ENCODE data around the gene PRKN.

DNA sequence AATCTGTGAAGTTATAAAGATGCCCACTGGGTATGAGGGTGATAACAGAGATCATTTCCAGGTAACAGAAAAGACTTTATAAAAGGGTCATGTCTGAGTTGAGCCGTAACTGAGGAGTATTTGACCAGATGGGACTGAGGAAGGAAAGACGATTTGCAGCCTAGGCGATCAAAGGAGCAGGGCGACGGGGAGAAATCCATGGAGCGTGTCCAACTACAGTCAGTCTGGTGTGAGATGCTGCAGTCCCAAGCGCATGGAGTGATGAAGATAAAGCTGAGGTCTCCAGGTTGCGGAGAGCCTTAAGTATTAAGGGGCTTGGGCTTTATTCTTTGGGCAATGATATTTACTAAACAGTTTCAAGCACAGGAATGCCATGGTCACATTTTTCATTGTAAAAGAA is 166.7 kb downstream of the PRKN start:
- TF ChIP-seq, protein P1, sequence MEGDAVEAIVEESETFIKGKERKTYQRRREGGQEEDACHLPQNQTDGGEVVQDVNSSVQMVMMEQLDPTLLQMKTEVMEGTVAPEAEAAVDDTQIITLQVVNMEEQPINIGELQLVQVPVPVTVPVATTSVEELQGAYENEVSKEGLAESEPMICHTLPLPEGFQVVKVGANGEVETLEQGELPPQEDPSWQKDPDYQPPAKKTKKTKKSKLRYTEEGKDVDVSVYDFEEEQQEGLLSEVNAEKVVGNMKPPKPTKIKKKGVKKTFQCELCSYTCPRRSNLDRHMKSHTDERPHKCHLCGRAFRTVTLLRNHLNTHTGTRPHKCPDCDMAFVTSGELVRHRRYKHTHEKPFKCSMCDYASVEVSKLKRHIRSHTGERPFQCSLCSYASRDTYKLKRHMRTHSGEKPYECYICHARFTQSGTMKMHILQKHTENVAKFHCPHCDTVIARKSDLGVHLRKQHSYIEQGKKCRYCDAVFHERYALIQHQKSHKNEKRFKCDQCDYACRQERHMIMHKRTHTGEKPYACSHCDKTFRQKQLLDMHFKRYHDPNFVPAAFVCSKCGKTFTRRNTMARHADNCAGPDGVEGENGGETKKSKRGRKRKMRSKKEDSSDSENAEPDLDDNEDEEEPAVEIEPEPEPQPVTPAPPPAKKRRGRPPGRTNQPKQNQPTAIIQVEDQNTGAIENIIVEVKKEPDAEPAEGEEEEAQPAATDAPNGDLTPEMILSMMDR (IDR thresholded peaks at IDR 0.05): no peak
- TF ChIP-seq POLR2AphosphoS5 (IDR thresholded peaks at IDR 0.05; ENCODE audit: low read depth, low read length) (no peak), SIN3A (IDR thresholded peaks at IDR 0.05; ENCODE audit: borderline replicate concordance, insufficient read depth, low read depth, low read length) (no peak)
- TF ChIP-seq, protein P2, sequence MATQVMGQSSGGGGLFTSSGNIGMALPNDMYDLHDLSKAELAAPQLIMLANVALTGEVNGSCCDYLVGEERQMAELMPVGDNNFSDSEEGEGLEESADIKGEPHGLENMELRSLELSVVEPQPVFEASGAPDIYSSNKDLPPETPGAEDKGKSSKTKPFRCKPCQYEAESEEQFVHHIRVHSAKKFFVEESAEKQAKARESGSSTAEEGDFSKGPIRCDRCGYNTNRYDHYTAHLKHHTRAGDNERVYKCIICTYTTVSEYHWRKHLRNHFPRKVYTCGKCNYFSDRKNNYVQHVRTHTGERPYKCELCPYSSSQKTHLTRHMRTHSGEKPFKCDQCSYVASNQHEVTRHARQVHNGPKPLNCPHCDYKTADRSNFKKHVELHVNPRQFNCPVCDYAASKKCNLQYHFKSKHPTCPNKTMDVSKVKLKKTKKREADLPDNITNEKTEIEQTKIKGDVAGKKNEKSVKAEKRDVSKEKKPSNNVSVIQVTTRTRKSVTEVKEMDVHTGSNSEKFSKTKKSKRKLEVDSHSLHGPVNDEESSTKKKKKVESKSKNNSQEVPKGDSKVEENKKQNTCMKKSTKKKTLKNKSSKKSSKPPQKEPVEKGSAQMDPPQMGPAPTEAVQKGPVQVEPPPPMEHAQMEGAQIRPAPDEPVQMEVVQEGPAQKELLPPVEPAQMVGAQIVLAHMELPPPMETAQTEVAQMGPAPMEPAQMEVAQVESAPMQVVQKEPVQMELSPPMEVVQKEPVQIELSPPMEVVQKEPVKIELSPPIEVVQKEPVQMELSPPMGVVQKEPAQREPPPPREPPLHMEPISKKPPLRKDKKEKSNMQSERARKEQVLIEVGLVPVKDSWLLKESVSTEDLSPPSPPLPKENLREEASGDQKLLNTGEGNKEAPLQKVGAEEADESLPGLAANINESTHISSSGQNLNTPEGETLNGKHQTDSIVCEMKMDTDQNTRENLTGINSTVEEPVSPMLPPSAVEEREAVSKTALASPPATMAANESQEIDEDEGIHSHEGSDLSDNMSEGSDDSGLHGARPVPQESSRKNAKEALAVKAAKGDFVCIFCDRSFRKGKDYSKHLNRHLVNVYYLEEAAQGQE (IDR thresholded peaks at IDR 0.05; ENCODE audit: insufficient read depth in 1 of 2, low read depth in 2 of 2, low read length in 1 of 2): no peak
